Endothelial cell of umbilical vein (primary cell): ENCODE measurements around the gene NES. TPM values are rescaled to one million over a fixed set of nuclear protein-coding genes. Genes with fewer than 3 reads are reported as not detected.
A peak's percentile ranks its signal among the peaks of the same experiment; 100 is the strongest.

Source experiments
- BruUV-seq: library from RNA; stranded (reverse); fragments of 400-500 nt; replicated peaks from 2 replicates; lab custom pipeline; 2021; lab: Mats Ljungman, UMichigan
- CTCF ChIA-PET: fragments of 300-600, 350-600 bp; sonication (Branson Sonifier 250); formaldehyde crosslinking; loops from one replicate; lab custom pipeline; 2021; ENCODE audit warnings: antibody characterized with exemption, inconsistent platforms; lab: Charles Lee
- POLR2A ChIA-PET: fragments of 300-600, 350-600 bp; sonication (Branson Sonifier 250); formaldehyde crosslinking; loops from one replicate; lab custom pipeline; 2021; ENCODE audit warnings: antibody characterized with exemption, inconsistent platforms; lab: Charles Lee
- DNase-seq: peaks from one replicate; pipeline ENCODE4 v3.0.0-alpha.2; 2011; ENCODE audit warnings: low read depth, low spot score
- FAIRE-seq: peaks from 2 replicates; lab custom pipeline; 2011; peaks lifted over from hg19 to GRCh38; lab: Jason Lieb, UNC
- H2AFZ ChIP-seq: 2 replicates; pipeline ENCODE4 v1.6.0; 2012; ENCODE audit warnings: low read depth, low read length, control low read depth, inconsistent platforms
- H3K27ac ChIP-seq: 2 replicates; pipeline ENCODE4 v1.5.1; 2011; ENCODE audit warnings: low read depth, mild to moderate bottlenecking, control low read depth, low read length, moderate library complexity; ENCODE audit not compliant: insufficient read depth
- H3K27me3 ChIP-seq, 2 experiments: 2 replicates each; pipeline versions ENCODE4 v1.6.0 to v1.6.1; 2011; ENCODE audit warnings: low read length in 2 of 2, mixed read lengths in 1 of 2; ENCODE audit not compliant: control insufficient read depth in 2 of 2, insufficient read depth in 2 of 2
- H3K36me3 ChIP-seq, 2 experiments: 2 replicates in 1 of 2; 3 replicates in 1 of 2; pipeline ENCODE4 v1.5.1; 2011; ENCODE audit warnings: low read length in 2 of 2, mild to moderate bottlenecking in 1 of 2, moderate library complexity in 1 of 2; ENCODE audit not compliant: control insufficient read depth in 2 of 2, insufficient read depth in 2 of 2; ENCODE audit errors: extremely low read depth in 1 of 2
- H3K4me1 ChIP-seq: 3 replicates; pipeline ENCODE4 v1.5.1; 2011; ENCODE audit warnings: mild to moderate bottlenecking, low read length; ENCODE audit not compliant: control insufficient read depth, insufficient read depth; ENCODE audit errors: extremely low read depth
- H3K4me2 ChIP-seq: 2 replicates; pipeline ENCODE4 v1.6.1; 2011; ENCODE audit warnings: low read length, control low read depth, mixed read lengths; ENCODE audit not compliant: insufficient read depth
- H3K4me3 ChIP-seq, 3 experiments: fragments of 200-600 bp in 1 of 3; sonication (generic), shearing (Covaris generic) in 1 of 3; replicated peaks in 1 of 3; 2 replicates each; pipeline ENCODE4 v1.5.1; 2011 to 2016; ENCODE audit warnings: control low read depth in 3 of 3, low read length in 3 of 3, mild to moderate bottlenecking in 2 of 3, inconsistent platforms in 1 of 3, low read depth in 1 of 3, moderate library complexity in 1 of 3; ENCODE audit not compliant: insufficient read depth in 1 of 3
- H3K79me2 ChIP-seq: 2 replicates; pipeline ENCODE4 v1.6.0; 2012; ENCODE audit warnings: low read length, inconsistent platforms; ENCODE audit not compliant: control insufficient read depth, insufficient read depth
- H3K9ac ChIP-seq: replicated peaks from 2 replicates; pipeline ENCODE3; 2011; ENCODE audit warnings: low read length, control low read depth; ENCODE audit not compliant: insufficient read depth; ENCODE audit errors: extremely low read depth
- H3K9me1 ChIP-seq: replicated peaks from 3 replicates; pipeline ENCODE4 v1.6.0; 2011; ENCODE audit warnings: mild to moderate bottlenecking, low read length; ENCODE audit not compliant: control insufficient read depth, insufficient read depth; ENCODE audit errors: extremely low read depth
- H3K9me3 ChIP-seq: replicated peaks from 2 replicates; pipeline ENCODE4 v1.5.1; 2012; ENCODE audit warnings: low read length, inconsistent platforms; ENCODE audit not compliant: control insufficient read depth, insufficient read depth
- H4K20me1 ChIP-seq: replicated peaks from 2 replicates; pipeline ENCODE3; 2011; ENCODE audit warnings: mild to moderate bottlenecking, low read length; ENCODE audit not compliant: control insufficient read depth, insufficient read depth; ENCODE audit errors: extremely low read depth
- EZH2 ChIP-seq: IDR thresholded peaks from 2 replicates; pipeline ENCODE4 v1.6.1; 2012; ENCODE audit warnings: borderline replicate concordance, low read depth, mild to moderate bottlenecking, moderate library complexity, low read length, inconsistent platforms; ENCODE audit not compliant: severe bottlenecking
- FOS ChIP-seq: IDR thresholded peaks from 2 replicates; pipeline ENCODE4 v1.6.1; 2011; ENCODE audit warnings: mild to moderate bottlenecking, low read length, moderate library complexity, borderline replicate concordance; ENCODE audit not compliant: insufficient read depth
- GATA2 ChIP-seq: IDR thresholded peaks from 2 replicates; pipeline ENCODE4 v1.7.0; 2011; ENCODE audit warnings: low read depth, mild to moderate bottlenecking, moderate library complexity, mixed read lengths, low read length; ENCODE audit not compliant: insufficient read length, insufficient read depth
- JUN ChIP-seq: IDR thresholded peaks from 2 replicates; pipeline ENCODE4 v1.6.1; 2011; ENCODE audit warnings: borderline replicate concordance, low read depth; ENCODE audit not compliant: insufficient read length, insufficient read depth
- MYC ChIP-seq: IDR thresholded peaks from one replicate; pipeline ENCODE4 v1.6.1; 2011; ENCODE audit warnings: mild to moderate bottlenecking, low read depth, low read length
- POLR2A ChIP-seq: IDR thresholded peaks from 2 replicates; pipeline ENCODE4 v1.6.1; 2012; ENCODE audit warnings: low read depth, mild to moderate bottlenecking, control low read depth, low read length
- POLR2AphosphoS5 ChIP-seq: IDR thresholded peaks from 2 replicates; pipeline ENCODE4 v1.6.1; 2012; ENCODE audit warnings: low read depth, mild to moderate bottlenecking, control low read depth, low read length, moderate library complexity; ENCODE audit not compliant: insufficient read depth
- dilution Hi-C: fragments of 300-500 bp; cut with MboI; formaldehyde crosslinking; loops from one replicate; pipeline ENCODE4 v1.15.0; 2019; ENCODE audit warnings: low sequenced_read_pairs; ENCODE audit not compliant: extremely low pct_ligation_motif_present
- intact Hi-C: fragments of 100-400 bp; cut with micrococcal nuclease; formaldehyde crosslinking; loops from one replicate; pipeline ENCODE4 v1.10.0; 2022
- polyA plus RNA-seq, 4 experiments: library from polyadenylated mRNA; depleted of rRNA in 3 of 4; stranded (reverse) in 3 of 4; unstranded in 1 of 4; fragments of >200 nt; gene quantifications; 2 replicates each; pipeline versions ENCODE4 v1.2.1 to v1.2.3, GENCODE V29; 2011 to 2012; ENCODE audit warnings: missing spikeins in 1 of 4
- total RNA-seq: library from RNA; stranded (reverse); gene quantifications from 2 replicates; pipeline ENCODE4 v1.2.3, GENCODE V29; 2021
- TF ChIP-seq, protein P1 (sequence below), 2 donors: IDR thresholded peaks; 1 replicate in 1 of 2; 2 replicates in 1 of 2; pipeline ENCODE4 v1.5.1; 2011; ENCODE audit warnings: low read length in 2 of 2, mild to moderate bottlenecking in 2 of 2, moderate library complexity in 2 of 2, control low read depth in 1 of 2, inconsistent platforms in 1 of 2, low read depth in 1 of 2; ENCODE audit not compliant: insufficient read depth in 1 of 2; ENCODE audit errors: extremely low read depth in 1 of 2
- TF ChIP-seq, protein P2 (sequence below): IDR thresholded peaks from 2 replicates; pipeline ENCODE4 v1.6.1; 2011; ENCODE audit not compliant: insufficient read depth, insufficient read length

NES gene
- total and polyA plus RNA-seq, 2 donors (not counting 3 experiments of a cell fraction or from before 2014, with no cell fraction given): 19.4 to 274 TPM

DNA sequence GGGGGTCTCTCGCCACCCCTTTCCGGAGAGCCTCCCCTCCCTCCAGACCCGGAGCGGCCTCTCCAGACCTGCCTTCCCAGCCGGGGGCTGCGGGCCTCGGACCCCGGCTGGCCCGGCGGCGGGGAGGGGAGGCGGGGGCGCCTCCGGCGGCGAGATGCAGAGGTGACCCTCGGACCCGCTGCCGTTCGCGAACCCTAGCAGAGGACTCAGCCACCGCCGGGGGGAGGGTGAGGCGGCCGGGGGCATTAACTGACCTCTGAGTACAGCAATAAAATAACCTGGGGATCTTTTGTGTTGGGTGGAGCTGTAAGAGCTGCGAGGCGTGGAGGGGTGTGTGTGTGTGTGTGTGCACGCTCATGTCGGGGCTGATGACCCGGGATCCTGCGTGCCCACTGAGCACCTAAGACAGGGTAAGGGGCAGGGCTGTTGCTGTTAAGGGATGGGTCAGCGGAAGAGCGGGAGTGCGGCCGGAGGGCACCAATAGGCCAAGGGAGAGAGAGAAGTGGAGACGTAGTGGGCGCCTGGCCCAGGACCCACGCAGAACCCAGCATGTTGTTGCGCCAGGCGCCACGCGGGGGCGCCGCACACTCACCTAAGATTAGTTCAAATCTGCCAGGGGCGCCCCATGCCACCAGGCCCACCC lies 51.6 kb downstream of the NES start:
- Histone ChIP-seq H3K36me3 (no peaks in the 10 kb centered on the region), H3K9me1 (no peaks in the 10 kb centered on the region), H4K20me1 (no peaks in the 10 kb centered on the region), H2AFZ (peak overlapping the region; percentile 22), H3K9me3 (no peaks in the 10 kb centered on the region), H3K27ac (no peak overlapping the region), H3K4me1 (peaks cover 10% of the 10 kb centered on the region), H3K9ac (no peak overlapping the region), H3K27me3 (peaks cover 36% of the 10 kb centered on the region in 2 experiments), H3K4me2 (no peak overlapping the region), H3K79me2 (no peaks in the 10 kb centered on the region), H3K4me3 (no peak overlapping the region)
- TF ChIP-seq POLR2A: no peak
- no peak for TF ChIP-seq MYC
- TF ChIP-seq, protein P1, sequence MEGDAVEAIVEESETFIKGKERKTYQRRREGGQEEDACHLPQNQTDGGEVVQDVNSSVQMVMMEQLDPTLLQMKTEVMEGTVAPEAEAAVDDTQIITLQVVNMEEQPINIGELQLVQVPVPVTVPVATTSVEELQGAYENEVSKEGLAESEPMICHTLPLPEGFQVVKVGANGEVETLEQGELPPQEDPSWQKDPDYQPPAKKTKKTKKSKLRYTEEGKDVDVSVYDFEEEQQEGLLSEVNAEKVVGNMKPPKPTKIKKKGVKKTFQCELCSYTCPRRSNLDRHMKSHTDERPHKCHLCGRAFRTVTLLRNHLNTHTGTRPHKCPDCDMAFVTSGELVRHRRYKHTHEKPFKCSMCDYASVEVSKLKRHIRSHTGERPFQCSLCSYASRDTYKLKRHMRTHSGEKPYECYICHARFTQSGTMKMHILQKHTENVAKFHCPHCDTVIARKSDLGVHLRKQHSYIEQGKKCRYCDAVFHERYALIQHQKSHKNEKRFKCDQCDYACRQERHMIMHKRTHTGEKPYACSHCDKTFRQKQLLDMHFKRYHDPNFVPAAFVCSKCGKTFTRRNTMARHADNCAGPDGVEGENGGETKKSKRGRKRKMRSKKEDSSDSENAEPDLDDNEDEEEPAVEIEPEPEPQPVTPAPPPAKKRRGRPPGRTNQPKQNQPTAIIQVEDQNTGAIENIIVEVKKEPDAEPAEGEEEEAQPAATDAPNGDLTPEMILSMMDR (IDR thresholded peaks at IDR 0.05; ENCODE audit: extremely low read depth in 1 of 2, insufficient read depth in 1 of 2, low read depth in 1 of 2, low read length in 2 of 2): peak; percentile 69 to 90
- TF ChIP-seq EZH2: peak; percentile 84
- TF ChIP-seq, protein P2, sequence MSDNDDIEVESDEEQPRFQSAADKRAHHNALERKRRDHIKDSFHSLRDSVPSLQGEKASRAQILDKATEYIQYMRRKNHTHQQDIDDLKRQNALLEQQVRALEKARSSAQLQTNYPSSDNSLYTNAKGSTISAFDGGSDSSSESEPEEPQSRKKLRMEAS: no peak
- TF ChIP-seq FOS: no peak
- no peak for TF ChIP-seq JUN
- TF ChIP-seq GATA2: no peak
- no peak for TF ChIP-seq POLR2AphosphoS5
- CTCF ChIA-PET: interaction anchor here (0.9 to 13.8 kb wide), 17 partner anchors 8 to 265 kb away, joined by 3 to 237 read pairs (median 16); partner anchors contain the start of genes BCAN, CRABP2, NES and TTC24
- no TSS peak for BruUV-seq
- POLR2A ChIA-PET: no interaction called here
- dilution Hi-C loops (no loop called here), intact Hi-C loops (loop anchor here (1.0 to 5.0 kb wide), 4 partner anchors 32 to 302 kb away; partner anchors contain the start of gene PEAR1)
- FAIRE-seq (peak; percentile 49), DNase-seq (peak; percentile 47)
